Tibial nerve (tissue), 4 donors: Measurements from ENCODE around the gene GSTA1. TPM values are rescaled to one million over a fixed set of nuclear protein-coding genes. Genes with fewer than 3 reads are reported as not detected.
"Not testable (repeated sequence)": the region's sequence is repeated elsewhere in the genome, so short reads cannot be mapped to it uniquely, and the experiment has no call there.

Experiments
- DNase-seq, 2 donors: peaks; one replicate each; pipeline ENCODE4 v3.0.0-alpha.2; 2019; ENCODE audit warnings: low spot score in 2 of 2
- H3K27ac ChIP-seq, 4 donors: fragments of 200-600 bp; sonication (generic) in 3 of 4; one replicate each; pipeline ENCODE4 v1.5.1; 2017 to 2019; ENCODE audit warnings: mild to moderate bottlenecking in 1 of 4
- H3K27me3 ChIP-seq, 2 donors: fragments of 200-600 bp; sonication (generic) in 1 of 2; one replicate each; pipeline versions ENCODE4 v1.5.1 to v1.6.0; 2017 to 2019
- H3K36me3 ChIP-seq, 3 donors: fragments of 200-600 bp; sonication (generic); one replicate each; pipeline ENCODE4 v1.5.1; 2018 to 2019
- H3K4me1 ChIP-seq, 4 donors: fragments of 200-600 bp; sonication (generic) in 3 of 4; one replicate each; pipeline ENCODE4 v1.5.1; 2017 to 2019
- H3K4me3 ChIP-seq, 4 donors: fragments of 200-600 bp; sonication (generic) in 3 of 4; one replicate each; pipeline ENCODE4 v1.5.1; 2017 to 2019; ENCODE audit warnings: mild to moderate bottlenecking in 1 of 4, moderate library complexity in 1 of 4
- H3K9me3 ChIP-seq, 4 donors: fragments of 200-600 bp; sonication (generic) in 3 of 4; one replicate each; pipeline ENCODE4 v1.5.1; 2017 to 2019
- EP300 ChIP-seq, 2 donors: sonication (generic); formaldehyde crosslinking; IDR thresholded peaks; one replicate each; pipeline ENCODE4 v1.6.1; 2017; ENCODE audit warnings: antibody characterized with exemption in 2 of 2, mild to moderate bottlenecking in 1 of 2
- POLR2A ChIP-seq, 2 donors: fragments of 450-650 bp; IDR thresholded peaks; one replicate each; pipeline ENCODE4 v1.6.1; 2017; ENCODE audit warnings: antibody characterized with exemption in 2 of 2, mild to moderate bottlenecking in 2 of 2, moderate library complexity in 2 of 2
- WGBS, 2 donors: methylation state at CpG; one replicate each; pipeline ENCODE4 v1.1.5; 2018; 5-methylcytosine and 5-hydroxymethylcytosine counted together
- total RNA-seq, 4 donors: library from RNA; depleted of rRNA; stranded (reverse); fragments of >200 nt; gene quantifications; one replicate each; pipeline ENCODE4 v1.1.0, GENCODE V29; 2016
- TF ChIP-seq, protein P1 (sequence below), 5 experiments: fragments of 200-600 bp in 3 of 5; fragments of 450-650 bp in 2 of 5; sonication (generic) in 3 of 5; IDR thresholded peaks; one replicate each; pipeline ENCODE4 v1.5.1; 2016 to 2019; ENCODE audit warnings: antibody characterized with exemption in 5 of 5, mild to moderate bottlenecking in 3 of 5, moderate library complexity in 2 of 5

Gene GSTA1
- total RNA-seq, 4 donors from 2014 or later: not detected

DNA sequence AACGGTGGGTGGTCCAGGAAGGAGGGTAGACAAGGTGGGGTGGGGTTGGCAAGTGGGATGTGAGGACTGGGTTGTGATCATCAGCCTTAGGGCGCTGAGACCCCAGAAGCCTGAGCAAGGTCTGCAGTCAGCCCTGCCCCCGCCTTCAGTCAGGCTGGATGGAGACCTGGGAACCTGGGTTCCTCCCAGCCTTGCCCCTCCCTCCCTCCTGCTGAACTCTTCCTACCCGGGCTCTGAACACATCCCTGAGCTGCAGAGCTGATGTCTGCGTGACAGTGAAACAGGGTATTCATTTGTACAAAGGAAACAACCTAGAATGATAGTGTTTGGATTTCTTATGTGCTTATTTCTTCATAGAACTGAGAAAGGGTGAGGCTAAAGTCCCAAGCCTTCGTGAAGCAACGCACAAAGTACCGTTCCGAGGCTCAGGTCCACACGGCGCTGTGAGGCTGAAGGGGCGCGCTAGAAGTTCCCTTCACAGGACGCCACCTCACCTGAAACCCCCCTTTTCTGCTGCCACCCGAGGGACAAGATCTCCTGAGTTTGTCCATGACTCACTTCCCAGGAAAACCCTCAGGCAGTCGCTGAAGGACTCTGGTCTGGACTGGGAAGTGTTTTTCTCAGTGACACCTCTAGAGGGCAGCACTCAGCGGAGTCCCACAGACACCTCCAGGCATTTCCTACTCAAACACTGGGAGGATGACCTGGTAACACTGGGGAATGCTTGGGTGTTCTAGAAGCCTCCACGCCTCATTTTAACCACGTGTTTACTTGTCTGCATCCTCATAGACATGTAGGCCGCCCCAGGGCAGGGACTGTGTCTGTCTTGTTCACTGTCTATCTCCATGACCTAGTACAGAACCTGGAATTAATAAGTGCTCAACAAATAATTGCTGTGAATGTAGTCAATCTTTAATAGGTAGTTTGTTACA lies 35.8 kb upstream of the GSTA1 start:
- Histone ChIP-seq H3K27ac (no peak overlapping the region), H3K4me3 (no peak overlapping the region), H3K36me3 (no peaks in the 10 kb centered on the region), H3K27me3 (no peaks in the 10 kb centered on the region), H3K4me1 (no peaks in the 10 kb centered on the region), H3K9me3 (no peaks in the 10 kb centered on the region)
- peak in 1 of 2 donors; percentile 18 for DNase-seq
- TF ChIP-seq, protein P1, sequence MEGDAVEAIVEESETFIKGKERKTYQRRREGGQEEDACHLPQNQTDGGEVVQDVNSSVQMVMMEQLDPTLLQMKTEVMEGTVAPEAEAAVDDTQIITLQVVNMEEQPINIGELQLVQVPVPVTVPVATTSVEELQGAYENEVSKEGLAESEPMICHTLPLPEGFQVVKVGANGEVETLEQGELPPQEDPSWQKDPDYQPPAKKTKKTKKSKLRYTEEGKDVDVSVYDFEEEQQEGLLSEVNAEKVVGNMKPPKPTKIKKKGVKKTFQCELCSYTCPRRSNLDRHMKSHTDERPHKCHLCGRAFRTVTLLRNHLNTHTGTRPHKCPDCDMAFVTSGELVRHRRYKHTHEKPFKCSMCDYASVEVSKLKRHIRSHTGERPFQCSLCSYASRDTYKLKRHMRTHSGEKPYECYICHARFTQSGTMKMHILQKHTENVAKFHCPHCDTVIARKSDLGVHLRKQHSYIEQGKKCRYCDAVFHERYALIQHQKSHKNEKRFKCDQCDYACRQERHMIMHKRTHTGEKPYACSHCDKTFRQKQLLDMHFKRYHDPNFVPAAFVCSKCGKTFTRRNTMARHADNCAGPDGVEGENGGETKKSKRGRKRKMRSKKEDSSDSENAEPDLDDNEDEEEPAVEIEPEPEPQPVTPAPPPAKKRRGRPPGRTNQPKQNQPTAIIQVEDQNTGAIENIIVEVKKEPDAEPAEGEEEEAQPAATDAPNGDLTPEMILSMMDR (IDR thresholded peaks at IDR 0.05): peak in 4 of 5 experiments; percentile 24 to 57 (median 42)
- no peak for TF ChIP-seq POLR2A (IDR thresholded peaks at IDR 0.05)
- no peak for TF ChIP-seq EP300 (IDR thresholded peaks at IDR 0.05)
- 63 to 66% methylated on average over 20 of the region's 20 CpGs for WGBS, 2 donors

- TF ChIP-seq EP300 (IDR thresholded peaks at IDR 0.05) (no peak), POLR2A (IDR thresholded peaks at IDR 0.05) (no peak)
- 82 to 90% methylated on average over 1 of the region's 1 CpG for WGBS, 2 donors
- H3K9me3 ChIP-seq: no peaks in the 10 kb centered on the region
- H3K4me3 ChIP-seq: no peak overlapping the region
- no peaks in the 10 kb centered on the region for H3K4me1 ChIP-seq
- no peak overlapping the region for H3K27ac ChIP-seq
- H3K36me3 ChIP-seq: no peaks in the 10 kb centered on the region
- H3K27me3 ChIP-seq: no peaks in the 10 kb centered on the region
- DNase-seq: no peak
These were observed 30.9 kb upstream of the GSTA1 start for GRCh38 chr6:52834481-52834880.

DNA sequence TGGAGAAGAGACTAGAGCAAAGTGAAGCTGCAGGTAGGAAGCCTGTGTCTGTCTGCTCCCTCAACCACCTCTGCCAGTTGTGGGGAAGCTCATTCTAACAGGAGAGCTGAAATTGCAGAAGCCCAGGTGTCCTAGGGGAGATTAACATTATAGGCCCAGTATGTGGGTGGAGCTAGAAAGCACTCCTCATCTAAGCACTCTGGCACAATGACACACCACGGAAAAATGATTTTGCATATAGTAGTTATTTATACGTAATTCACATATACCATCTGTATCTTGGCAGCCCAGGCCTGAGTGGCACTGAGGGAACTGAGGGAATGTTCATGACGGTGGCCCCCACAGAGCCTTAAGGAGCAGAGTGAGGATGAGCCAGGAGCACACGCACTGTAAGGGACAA lies 27.3 kb upstream of the GSTA1 start:
- WGBS, 2 donors: 89 to 91% methylated on average over 4 of the region's 4 CpGs
- H3K4me1 ChIP-seq, DNase-seq, H3K27me3 ChIP-seq, H3K36me3 ChIP-seq, H3K27ac ChIP-seq, H3K4me3 ChIP-seq, H3K9me3 ChIP-seq: not testable (repeated sequence)

DNA sequence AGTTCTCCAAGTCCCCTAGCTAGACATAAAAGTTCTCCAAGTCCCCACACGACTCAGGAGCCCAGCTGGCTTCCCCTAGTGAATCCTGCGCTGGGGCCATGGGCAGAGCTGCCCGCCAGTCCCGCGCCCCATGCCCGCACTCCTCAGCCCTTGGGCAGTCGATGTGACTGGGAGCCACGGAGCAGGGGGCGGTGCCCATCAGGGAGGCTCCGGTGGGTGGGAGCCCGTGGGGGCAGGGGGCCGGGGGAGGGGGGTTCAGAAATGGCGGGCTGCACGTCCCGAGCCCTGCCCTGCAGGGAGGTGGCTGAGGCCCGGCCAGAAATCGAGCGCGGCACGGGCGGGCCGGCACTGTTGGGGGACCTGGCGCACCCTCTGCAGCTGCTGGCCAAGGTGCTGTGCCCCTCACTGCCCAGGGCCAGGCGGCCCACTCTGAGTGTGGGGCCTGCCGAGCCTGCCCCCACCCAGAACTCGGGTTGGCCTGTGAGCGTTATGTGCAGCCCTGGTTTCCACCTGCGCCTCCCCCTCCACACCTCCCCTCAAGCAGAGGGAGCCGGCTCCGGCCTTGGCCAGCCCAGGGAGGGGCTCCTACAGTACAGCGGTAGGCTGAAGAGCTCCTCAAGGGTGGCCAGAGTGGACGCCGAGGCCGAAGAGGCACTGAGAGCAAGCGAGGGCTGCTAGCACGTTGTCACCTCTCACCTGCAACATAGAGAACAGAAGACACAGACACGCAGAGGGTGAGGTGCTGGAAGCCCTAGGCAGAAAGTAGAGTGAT lies 25.6 kb upstream of the GSTA1 start:
- 84 to 90% methylated on average over 33 of the region's 37 CpGs for WGBS, 2 donors
- Histone ChIP-seq H3K36me3 (no peaks in the 10 kb centered on the region), H3K27ac (no peak overlapping the region), H3K4me3 (no peak overlapping the region), H3K9me3 (no peaks in the 10 kb centered on the region), H3K4me1 (no peaks in the 10 kb centered on the region), H3K27me3 (no peaks in the 10 kb centered on the region)
- no peak for DNase-seq
- no peak for TF ChIP-seq EP300 (IDR thresholded peaks at IDR 0.05)
- TF ChIP-seq POLR2A (IDR thresholded peaks at IDR 0.05): no peak
- TF ChIP-seq, protein P1 (IDR thresholded peaks at IDR 0.05): no peak

GRCh38 chr6:52828621-52829020 lies 25.0 kb upstream of the GSTA1 start:
- not testable (repeated sequence) for H3K4me1 ChIP-seq, H3K27me3 ChIP-seq, H3K36me3 ChIP-seq, H3K4me3 ChIP-seq, H3K9me3 ChIP-seq, H3K27ac ChIP-seq, DNase-seq
- WGBS, 2 donors: 81% methylated on average over 4 of the region's 4 CpGs

DNA sequence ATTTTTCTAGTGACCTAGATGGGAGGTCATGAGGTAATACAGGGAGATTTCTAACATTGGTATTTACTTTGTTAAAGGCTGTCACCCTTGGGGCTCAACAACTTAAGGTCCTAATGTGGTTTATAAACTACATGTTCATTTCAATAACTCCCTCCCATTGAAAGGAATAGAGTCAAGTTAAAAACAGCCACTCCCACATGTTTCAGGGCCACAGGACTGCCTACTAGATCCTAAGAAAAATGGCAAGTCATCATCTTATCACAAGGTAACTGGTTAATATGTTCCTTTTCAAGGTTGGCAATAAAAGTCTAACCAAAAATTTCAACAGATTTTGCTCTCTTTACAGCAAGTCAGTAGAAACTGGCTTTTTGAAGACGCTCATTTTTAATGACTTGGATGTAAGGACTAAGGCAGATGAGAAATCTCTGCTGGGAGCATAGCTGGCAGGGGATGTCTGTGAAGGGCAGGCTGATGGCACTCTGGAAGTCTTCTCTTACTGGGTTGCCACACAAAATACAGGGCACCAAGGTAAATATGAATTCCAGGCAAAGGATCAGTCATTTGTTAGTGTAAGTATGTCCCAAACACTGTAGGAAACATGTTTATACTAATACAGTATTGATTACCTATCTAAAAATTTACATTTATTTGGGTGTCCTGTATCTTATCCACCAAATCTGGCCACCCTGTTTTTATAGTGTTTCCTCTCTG lies 23.6 kb upstream of the GSTA1 start:
- not testable (repeated sequence) for H3K9me3 ChIP-seq, H3K36me3 ChIP-seq, H3K4me3 ChIP-seq, H3K27ac ChIP-seq, DNase-seq, H3K27me3 ChIP-seq, H3K4me1 ChIP-seq
- 89 to 92% methylated on average over 1 of the region's 1 CpG for WGBS, 2 donors
